Brain microvascular endothelial cell (primary cell): ENCODE results near the gene UBE2R2.
"Not testable (repeated sequence)": the region's sequence is repeated elsewhere in the genome, so short reads cannot be mapped to it uniquely, and the experiment has no call there.

ENCODE experiments used
- DNase-seq: peaks from one replicate; pipeline ENCODE4 v3.0.0-alpha.2; 2020
- H3K27ac ChIP-seq: fragments of 250-450 bp; sonication (Bioruptor Pico); 2 replicates; pipeline ENCODE4 v1.5.1; 2020; ENCODE audit warnings: mild to moderate bottlenecking, moderate library complexity
- H3K27me3 ChIP-seq: fragments of 250-450 bp; sonication (Bioruptor Pico); replicated peaks from 2 replicates; pipeline ENCODE4 v1.5.1; 2020; ENCODE audit warnings: mild to moderate bottlenecking
- H3K36me3 ChIP-seq: fragments of 250-450 bp; sonication (Bioruptor Pico); replicated peaks from 2 replicates; pipeline ENCODE4 v1.5.1; 2020; ENCODE audit warnings: mild to moderate bottlenecking
- H3K4me3 ChIP-seq: 2 replicates; pipeline ENCODE4 v1.5.1; 2011; ENCODE audit warnings: low read depth, mild to moderate bottlenecking, control low read depth, low read length, moderate library complexity
- CTCF ChIP-seq: IDR thresholded peaks from 2 replicates; pipeline ENCODE4 v1.5.1; 2011; ENCODE audit warnings: low read depth, mild to moderate bottlenecking, moderate library complexity, low read length, control low read depth, inconsistent platforms; ENCODE audit errors: missing control alignments
- in situ Hi-C: cut with HindIII; loops from 2 replicates; pipeline ENCODE4 v1.10.0; 2017; ENCODE audit warnings: low sequenced_read_pairs, low pct_ligation_motif_present

Gene UBE2R2

DNA sequence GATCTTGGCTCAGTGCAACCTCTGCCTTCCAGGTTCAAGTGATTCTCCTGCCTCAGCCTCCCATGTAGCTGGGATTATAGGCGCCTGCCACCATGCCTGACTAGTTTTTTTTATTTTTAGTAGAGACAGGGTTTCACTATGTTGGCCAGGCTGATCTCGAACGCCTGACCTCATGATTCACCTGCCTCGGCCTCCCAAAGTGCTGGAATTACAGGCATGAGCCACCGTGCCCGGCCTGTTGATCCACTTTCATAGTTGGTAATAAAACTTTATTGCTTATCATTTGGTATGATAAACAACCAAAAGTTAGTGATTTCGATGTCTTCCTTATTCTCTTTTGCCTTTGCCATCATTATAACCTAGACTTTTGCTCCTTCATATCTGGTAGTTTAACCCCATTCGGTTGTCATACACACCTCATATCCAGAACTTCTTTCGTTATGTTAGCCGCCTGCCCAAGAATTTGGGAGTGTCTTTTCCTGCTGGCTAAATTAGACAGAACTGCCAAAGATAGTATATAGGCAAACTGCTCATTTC lies 45.0 kb downstream of the UBE2R2 start:
- TF ChIP-seq CTCF, result no peak
- Histone ChIP-seq H3K4me3 (no peak overlapping the region), H3K36me3 (no peaks in the 10 kb centered on the region), H3K27ac (no peak overlapping the region), H3K27me3 (no peaks in the 10 kb centered on the region)
- DNase-seq, result no peak
- in situ Hi-C loops, result no loop called here

DNA sequence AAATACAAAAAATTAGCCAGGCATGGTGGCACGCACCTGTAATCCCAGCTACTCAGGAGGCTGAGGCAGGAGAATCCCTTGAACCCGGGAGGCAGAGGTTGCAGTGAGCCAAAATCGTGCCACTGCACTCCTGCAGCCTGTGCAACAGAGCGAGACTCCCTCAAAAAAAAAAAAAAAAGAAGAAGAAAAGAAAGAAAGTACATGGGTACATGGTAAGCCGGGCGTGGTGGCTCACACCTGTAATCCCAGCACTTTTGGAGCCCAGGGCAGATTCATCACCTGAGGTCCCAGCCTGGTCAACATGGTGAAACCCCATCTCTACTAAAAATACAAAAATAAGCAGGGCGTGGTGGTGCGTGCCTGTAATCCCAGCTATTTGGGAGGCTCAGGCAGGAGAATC lies 46.1 kb downstream of the UBE2R2 start:
- in situ Hi-C loops, H3K36me3 ChIP-seq, H3K27ac ChIP-seq, DNase-seq, H3K4me3 ChIP-seq, H3K27me3 ChIP-seq: not testable (repeated sequence)

- no peaks in the 10 kb centered on the region for H3K27me3 ChIP-seq
- H3K4me3 ChIP-seq, result no peak overlapping the region
- TF ChIP-seq CTCF, result no peak
- no peak for DNase-seq
- H3K36me3 ChIP-seq, result no peaks in the 10 kb centered on the region
- in situ Hi-C loops, result no loop called here
- H3K27ac ChIP-seq, result no peak overlapping the region
Observed at GRCh38 chr9:33867747-33868439, 50.9 kb downstream of the UBE2R2 start.

DNA sequence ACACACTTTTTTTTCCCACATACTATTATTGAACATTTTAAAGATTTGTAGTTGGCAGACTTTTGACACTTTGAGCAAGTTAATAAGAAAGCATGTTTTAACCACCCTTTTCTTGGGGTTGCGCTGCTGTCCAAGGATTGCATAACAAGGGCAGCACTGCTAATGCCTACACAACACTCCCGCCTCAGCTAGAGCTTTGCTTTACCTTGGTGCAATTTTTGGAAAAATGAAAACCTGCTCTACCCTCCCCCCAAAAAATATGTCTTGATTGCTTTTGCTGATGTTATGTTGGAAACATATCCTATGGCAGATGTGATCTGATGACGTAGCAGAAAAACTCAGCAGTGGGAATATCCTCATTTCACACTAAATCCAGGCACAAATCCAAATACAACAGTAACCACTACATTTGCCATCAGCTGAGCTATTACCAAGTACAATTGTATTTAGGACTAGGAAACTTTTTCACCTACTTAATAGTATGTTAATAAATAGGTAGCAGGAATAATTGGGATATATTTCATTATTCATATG lies 51.5 kb downstream of the UBE2R2 start:
- TF ChIP-seq CTCF, result no peak
- peak; percentile 51 for DNase-seq
- in situ Hi-C loops, result no loop called here
- H3K36me3 ChIP-seq, result no peaks in the 10 kb centered on the region
- H3K4me3 ChIP-seq, result no peak overlapping the region
- H3K27ac ChIP-seq, result no peak overlapping the region
- no peaks in the 10 kb centered on the region for H3K27me3 ChIP-seq

DNA sequence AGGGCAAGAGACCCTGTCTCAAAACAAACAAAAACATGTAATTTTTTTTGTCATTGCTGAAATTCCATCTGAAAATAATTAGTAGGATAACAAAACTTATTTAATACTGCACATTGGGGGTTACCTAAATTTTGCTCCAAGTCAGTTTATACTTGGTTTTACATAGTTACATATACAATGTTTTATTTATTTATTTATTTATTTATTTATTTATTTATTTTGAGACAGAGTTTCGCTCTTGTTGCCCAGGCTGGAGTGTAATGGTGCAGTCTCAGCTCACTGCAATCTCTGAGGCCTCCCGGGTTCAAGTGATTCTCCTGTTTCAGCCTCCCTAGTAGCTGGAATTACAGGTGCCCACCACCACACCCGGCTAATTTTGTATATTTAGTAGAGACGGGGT lies 52.3 kb downstream of the UBE2R2 start:
- H3K36me3 ChIP-seq, DNase-seq, in situ Hi-C loops, H3K27ac ChIP-seq, H3K4me3 ChIP-seq, H3K27me3 ChIP-seq: not testable (repeated sequence)

- no peak for DNase-seq
- no peak for TF ChIP-seq CTCF
- in situ Hi-C loops, result no loop called here
- no peaks in the 10 kb centered on the region for H3K36me3 ChIP-seq
- no peak overlapping the region for H3K27ac ChIP-seq
- no peak overlapping the region for H3K4me3 ChIP-seq
- no peaks in the 10 kb centered on the region for H3K27me3 ChIP-seq
Observed at GRCh38 chr9:33877727-33878489, 60.9 kb downstream of the UBE2R2 start.
